ENCODE results near the gene MAPKAP1.

- TF ChIP-seq, protein P1, sequence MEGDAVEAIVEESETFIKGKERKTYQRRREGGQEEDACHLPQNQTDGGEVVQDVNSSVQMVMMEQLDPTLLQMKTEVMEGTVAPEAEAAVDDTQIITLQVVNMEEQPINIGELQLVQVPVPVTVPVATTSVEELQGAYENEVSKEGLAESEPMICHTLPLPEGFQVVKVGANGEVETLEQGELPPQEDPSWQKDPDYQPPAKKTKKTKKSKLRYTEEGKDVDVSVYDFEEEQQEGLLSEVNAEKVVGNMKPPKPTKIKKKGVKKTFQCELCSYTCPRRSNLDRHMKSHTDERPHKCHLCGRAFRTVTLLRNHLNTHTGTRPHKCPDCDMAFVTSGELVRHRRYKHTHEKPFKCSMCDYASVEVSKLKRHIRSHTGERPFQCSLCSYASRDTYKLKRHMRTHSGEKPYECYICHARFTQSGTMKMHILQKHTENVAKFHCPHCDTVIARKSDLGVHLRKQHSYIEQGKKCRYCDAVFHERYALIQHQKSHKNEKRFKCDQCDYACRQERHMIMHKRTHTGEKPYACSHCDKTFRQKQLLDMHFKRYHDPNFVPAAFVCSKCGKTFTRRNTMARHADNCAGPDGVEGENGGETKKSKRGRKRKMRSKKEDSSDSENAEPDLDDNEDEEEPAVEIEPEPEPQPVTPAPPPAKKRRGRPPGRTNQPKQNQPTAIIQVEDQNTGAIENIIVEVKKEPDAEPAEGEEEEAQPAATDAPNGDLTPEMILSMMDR (IDR thresholded peaks at IDR 0.05; ENCODE audit: insufficient read depth, low read length): no peak
- TF ChIP-seq POLR2AphosphoS5 (IDR thresholded peaks at IDR 0.05; ENCODE audit: low read depth) (no peak), SPI1 (IDR thresholded peaks at IDR 0.05; ENCODE audit: borderline replicate concordance, low read depth) (no peak), GABPA (IDR thresholded peaks at IDR 0.05; ENCODE audit: low read depth) (no peak), REST (IDR thresholded peaks at IDR 0.05; ENCODE audit: insufficient replicate concordance, low read depth) (no peak)
These were observed 21.8 kb downstream of the MAPKAP1 start for GRCh38 chr9:125685167-125685566.

Measured in HL-60 (cell line).